Prostate gland (tissue), 2 donors: Measurements from ENCODE around the gene TMF1. TPM values are rescaled to one million over a fixed set of nuclear protein-coding genes. Genes with fewer than 3 reads are reported as not detected.

ENCODE experiments used
- DNase-seq: peaks from one replicate; pipeline ENCODE4 v3.0.0-alpha.2; 2019; ENCODE audit warnings: low spot score
- H3K27ac ChIP-seq, 2 donors: fragments of 200-600 bp; sonication (generic); 2 replicates each; pipeline ENCODE4 v1.5.1; 2017 to 2019
- H3K27me3 ChIP-seq: fragments of 200-600 bp; sonication (generic); replicated peaks from 2 replicates; pipeline ENCODE4 v1.5.1; 2019; ENCODE audit not compliant: insufficient read depth
- H3K36me3 ChIP-seq, 2 donors: fragments of 200-600 bp; sonication (generic); 1 replicate in 1 of 2; 2 replicates in 1 of 2; pipeline versions ENCODE4 v1.5.1 to v1.8.1; 2017 to 2019
- H3K4me1 ChIP-seq: fragments of 200-600 bp; sonication (generic); replicated peaks from 2 replicates; pipeline ENCODE4 v1.5.1; 2019
- H3K4me3 ChIP-seq, 2 donors: fragments of 200-600 bp; sonication (generic); 2 replicates each; pipeline ENCODE4 v1.5.1; 2017 to 2019
- H3K9me3 ChIP-seq: fragments of 200-600 bp; sonication (generic); 2 replicates; pipeline ENCODE4 v1.5.1; 2017
- POLR2A ChIP-seq: fragments of 450-650 bp; IDR thresholded peaks from one replicate; pipeline ENCODE4 v1.6.1; 2016; ENCODE audit warnings: antibody characterized with exemption, mild to moderate bottlenecking
- POLR2AphosphoS5 ChIP-seq: sonication (generic); formaldehyde crosslinking; IDR thresholded peaks from one replicate; pipeline ENCODE4 v1.6.1; 2017; ENCODE audit warnings: antibody characterized with exemption
- WGBS: methylation state at CpG from one replicate; pipeline ENCODE4 v1.1.5; 2018; 5-methylcytosine and 5-hydroxymethylcytosine counted together
- intact Hi-C: fragments of 100-400 bp; cut with DNase I; formaldehyde crosslinking; loops from one replicate; pipeline ENCODE4 v1.14.2; 2022
- microRNA counts, 2 donors: library from miRNA; unstranded; fragments of <30 nt; microRNA quantifications; one replicate each; lab custom pipeline; 2016 to 2017
- microRNA-seq: library from miRNA; unstranded; fragments of <30 nt; microRNA quantifications from one replicate; pipeline ENCODE4, GENCODE V29; 2016
- small RNA-seq, 2 donors: library from RNA; depleted of rRNA; stranded (forward); fragments of <200 nt; gene quantifications; one replicate each; pipeline ENCODE3, GENCODE V24; 2016
- total RNA-seq, 2 donors: library from RNA; depleted of rRNA; stranded (reverse); fragments of >200 nt; gene quantifications; one replicate each; pipeline ENCODE4 v1.1.0, GENCODE V29; 2016
- TF ChIP-seq, protein P1 (sequence below), 4 experiments: fragments of 200-600 bp in 2 of 4; fragments of 450-650 bp in 2 of 4; sonication (generic) in 2 of 4; IDR thresholded peaks; 1 replicate in 3 of 4; 2 replicates in 1 of 4; pipeline ENCODE4 v1.5.1; 2016 to 2019; ENCODE audit warnings: antibody characterized with exemption in 4 of 4, mild to moderate bottlenecking in 2 of 4, moderate library complexity in 2 of 4

Gene TMF1
- total RNA-seq, 2 donors from 2014 or later = 24.9 to 29.1 TPM

DNA sequence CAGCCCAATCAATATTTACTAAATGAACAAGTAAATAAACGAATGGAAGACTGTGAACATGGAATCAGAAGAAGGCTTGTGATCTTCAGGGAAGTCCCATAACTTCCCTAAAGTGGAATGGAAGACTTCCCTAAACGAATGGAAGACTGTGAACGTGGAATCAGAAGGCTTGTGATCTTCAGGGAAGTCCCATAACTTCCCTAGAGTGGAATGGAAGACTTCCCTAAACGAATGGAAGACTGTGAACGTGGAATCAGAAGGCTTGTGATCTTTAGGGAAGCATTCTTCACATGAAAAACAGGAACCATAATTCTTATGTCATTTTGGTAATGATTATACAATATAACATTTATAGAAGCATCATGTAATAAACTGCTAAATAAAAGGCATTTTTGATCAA is 77.4 kb downstream of the TMF1 start:
- Histone ChIP-seq H3K27me3 (no peaks in the 10 kb centered on the region), H3K27ac (no peak overlapping the region), H3K4me3 (no peak overlapping the region), H3K4me1 (no peaks in the 10 kb centered on the region), H3K9me3 (no peaks in the 10 kb centered on the region), H3K36me3 (no peaks in the 10 kb centered on the region)
- intact Hi-C loops = no loop called here
- 78% methylated on average over 5 of the region's 5 CpGs for WGBS
- no peak for DNase-seq
- TF ChIP-seq POLR2AphosphoS5 (no peak), POLR2A (no peak)
- TF ChIP-seq, protein P1, sequence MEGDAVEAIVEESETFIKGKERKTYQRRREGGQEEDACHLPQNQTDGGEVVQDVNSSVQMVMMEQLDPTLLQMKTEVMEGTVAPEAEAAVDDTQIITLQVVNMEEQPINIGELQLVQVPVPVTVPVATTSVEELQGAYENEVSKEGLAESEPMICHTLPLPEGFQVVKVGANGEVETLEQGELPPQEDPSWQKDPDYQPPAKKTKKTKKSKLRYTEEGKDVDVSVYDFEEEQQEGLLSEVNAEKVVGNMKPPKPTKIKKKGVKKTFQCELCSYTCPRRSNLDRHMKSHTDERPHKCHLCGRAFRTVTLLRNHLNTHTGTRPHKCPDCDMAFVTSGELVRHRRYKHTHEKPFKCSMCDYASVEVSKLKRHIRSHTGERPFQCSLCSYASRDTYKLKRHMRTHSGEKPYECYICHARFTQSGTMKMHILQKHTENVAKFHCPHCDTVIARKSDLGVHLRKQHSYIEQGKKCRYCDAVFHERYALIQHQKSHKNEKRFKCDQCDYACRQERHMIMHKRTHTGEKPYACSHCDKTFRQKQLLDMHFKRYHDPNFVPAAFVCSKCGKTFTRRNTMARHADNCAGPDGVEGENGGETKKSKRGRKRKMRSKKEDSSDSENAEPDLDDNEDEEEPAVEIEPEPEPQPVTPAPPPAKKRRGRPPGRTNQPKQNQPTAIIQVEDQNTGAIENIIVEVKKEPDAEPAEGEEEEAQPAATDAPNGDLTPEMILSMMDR (IDR thresholded peaks at IDR 0.05) = no peak

DNA sequence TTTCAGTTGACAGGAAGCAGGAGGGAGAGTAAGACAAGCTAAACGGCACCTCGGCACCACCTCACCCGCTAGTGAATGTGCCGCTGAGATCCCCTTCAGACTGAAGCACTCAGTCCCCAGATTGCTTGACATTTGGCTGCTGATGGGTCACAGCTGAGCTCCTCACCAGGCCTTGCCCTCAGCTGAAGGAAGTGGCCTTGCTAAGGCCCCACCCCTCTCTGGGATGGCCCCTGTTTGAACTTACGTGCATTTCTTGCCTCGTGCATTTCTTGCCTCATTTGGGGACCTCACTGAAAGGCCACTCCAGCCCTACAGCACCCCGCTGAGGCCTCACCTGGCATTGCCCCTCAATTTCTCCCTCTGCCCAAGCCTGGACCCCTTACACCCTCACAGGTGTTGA is 78.5 kb downstream of the TMF1 start:
- Histone ChIP-seq H3K27ac (no peak overlapping the region), H3K9me3 (no peaks in the 10 kb centered on the region), H3K36me3 (no peaks in the 10 kb centered on the region), H3K4me3 (no peak overlapping the region), H3K4me1 (no peaks in the 10 kb centered on the region), H3K27me3 (no peaks in the 10 kb centered on the region)
- TF ChIP-seq POLR2A (no peak), POLR2AphosphoS5 (no peak)
- TF ChIP-seq, protein P1 (IDR thresholded peaks at IDR 0.05) = no peak
- intact Hi-C loops = no loop called here
- no peak for DNase-seq
- WGBS = 76% methylated on average over 7 of the region's 7 CpGs

DNA sequence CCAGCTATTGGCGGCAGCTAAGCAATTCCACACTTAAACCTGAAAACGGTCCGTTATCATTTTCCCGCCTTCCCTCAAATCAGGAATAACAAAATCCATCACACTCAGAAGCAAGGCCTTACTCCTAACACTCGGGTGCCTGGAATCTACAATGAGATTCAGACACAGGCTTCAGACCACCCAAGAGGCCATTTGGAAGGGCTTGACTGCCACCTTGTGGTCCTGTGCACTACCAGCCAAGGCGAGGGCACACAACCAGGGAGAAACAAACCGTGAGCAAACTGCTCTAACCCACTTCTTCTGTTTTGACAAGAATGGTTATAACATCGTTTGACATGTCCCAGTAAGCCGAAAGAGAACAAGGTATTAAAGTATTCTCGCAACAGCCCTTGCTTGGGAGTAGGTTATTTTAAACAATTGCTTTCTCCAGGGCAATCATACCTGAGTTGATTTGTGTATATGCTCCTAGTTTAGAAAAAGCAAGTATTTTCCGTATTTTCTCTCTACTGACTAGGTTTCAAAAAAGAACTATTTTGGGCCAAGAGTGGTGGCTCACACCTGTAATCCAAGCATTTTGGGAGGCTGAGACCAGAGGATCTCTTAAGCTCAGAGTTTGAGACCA is 79.7 kb downstream of the TMF1 start:
- Histone ChIP-seq H3K27me3 (no peaks in the 10 kb centered on the region), H3K27ac (no peak overlapping the region), H3K9me3 (no peaks in the 10 kb centered on the region), H3K4me3 (no peak overlapping the region), H3K36me3 (no peaks in the 10 kb centered on the region), H3K4me1 (no peaks in the 10 kb centered on the region)
- TF ChIP-seq, protein P1 (IDR thresholded peaks at IDR 0.05) = peak in 3 of 4 experiments; percentile 55 to 60 (median 59)
- no peak for TF ChIP-seq POLR2AphosphoS5
- WGBS = 34% methylated on average over 11 of the region's 11 CpGs
- DNase-seq = peak; percentile 23
- intact Hi-C loops = no loop called here

MicroRNAs within 50 kb of the gene (microRNA counts, 767-probe panel; counts per million panel counts)
- microRNA hsa-miR-3136-5p (lab: Ali Mortazavi, UCI) = 1,935 to 2,112 counts per million in 2 donors

Small RNA genes within 50 kb of the gene (microRNA-seq; reads per million reads assigned to microRNA genes)
- not detected for gene MIR3136

Small RNA genes within 50 kb of the gene (small RNA-seq; reads per million reads assigned to genes)
- 0 to 0.10 reads per million in 2 donors for gene MIR3136

Other genes with a start within 250 kb of the TMF1 start
- gene TAFA4, start 119.8 kb downstream of the TMF1 start, total RNA-seq = 1 to 10 TPM in 1 of 2 donors, under 1 TPM in 1; 0.28 to 1.9 TPM
- 10 to 100 TPM; 40.4 to 42.8 TPM for gene EOGT, start 38.6 kb downstream of the TMF1 start, total RNA-seq
- 10 to 100 TPM; 45.5 to 50.6 TPM for gene UBA3, start 28.0 kb upstream of the TMF1 start, total RNA-seq
- 100 to 1,000 TPM; 102 to 169 TPM for gene ARL6IP5, start 32.6 kb upstream of the TMF1 start, total RNA-seq
- gene LMOD3, start 70.3 kb upstream of the TMF1 start, total RNA-seq = under 1 TPM in 1 of 2 donors, not detected in 1; 0.50 TPM